ENCODE results near the gene SLC12A8.

The SLC12A8 gene

DNA sequence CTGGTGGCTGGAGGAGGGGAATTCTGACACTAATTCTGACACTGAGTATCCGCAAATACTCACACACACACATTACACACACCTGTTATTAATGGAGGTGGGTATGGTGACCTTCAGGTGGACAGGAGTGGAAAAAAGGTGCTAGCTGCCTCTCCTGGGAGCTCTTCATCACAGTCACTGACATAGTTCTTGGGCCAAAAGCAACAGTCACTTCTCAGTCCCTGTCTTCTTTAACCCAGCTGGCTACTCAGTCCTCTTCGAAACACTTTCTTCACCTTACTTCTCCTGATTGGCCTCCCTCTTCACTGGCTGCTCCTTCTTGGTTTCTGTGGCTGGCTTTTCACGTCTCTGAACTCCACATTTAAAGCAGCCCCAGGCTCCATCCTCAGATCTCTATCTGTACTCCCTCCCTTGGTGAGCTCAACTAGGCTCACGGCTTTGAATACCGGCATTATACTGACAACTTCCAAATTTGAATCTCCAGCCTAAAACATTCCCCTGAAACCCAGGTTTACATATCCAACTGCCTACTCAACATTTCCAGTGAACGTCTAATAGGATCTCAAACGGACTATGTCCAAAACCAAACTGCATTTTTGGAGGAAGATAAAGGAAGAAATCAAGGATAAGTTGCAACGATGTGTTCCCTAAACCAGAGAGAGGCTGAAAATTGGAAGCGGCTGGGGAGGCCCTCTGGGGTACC, 103.6 kb downstream of the SLC12A8 start:
- no peak for DNase-seq (ENCODE audit: low spot score)
- in situ Hi-C loops (cut with MboI; ENCODE audit: low sequenced_read_pairs, unreplicated experiment): no loop called here
- TF ChIP-seq, protein P1, sequence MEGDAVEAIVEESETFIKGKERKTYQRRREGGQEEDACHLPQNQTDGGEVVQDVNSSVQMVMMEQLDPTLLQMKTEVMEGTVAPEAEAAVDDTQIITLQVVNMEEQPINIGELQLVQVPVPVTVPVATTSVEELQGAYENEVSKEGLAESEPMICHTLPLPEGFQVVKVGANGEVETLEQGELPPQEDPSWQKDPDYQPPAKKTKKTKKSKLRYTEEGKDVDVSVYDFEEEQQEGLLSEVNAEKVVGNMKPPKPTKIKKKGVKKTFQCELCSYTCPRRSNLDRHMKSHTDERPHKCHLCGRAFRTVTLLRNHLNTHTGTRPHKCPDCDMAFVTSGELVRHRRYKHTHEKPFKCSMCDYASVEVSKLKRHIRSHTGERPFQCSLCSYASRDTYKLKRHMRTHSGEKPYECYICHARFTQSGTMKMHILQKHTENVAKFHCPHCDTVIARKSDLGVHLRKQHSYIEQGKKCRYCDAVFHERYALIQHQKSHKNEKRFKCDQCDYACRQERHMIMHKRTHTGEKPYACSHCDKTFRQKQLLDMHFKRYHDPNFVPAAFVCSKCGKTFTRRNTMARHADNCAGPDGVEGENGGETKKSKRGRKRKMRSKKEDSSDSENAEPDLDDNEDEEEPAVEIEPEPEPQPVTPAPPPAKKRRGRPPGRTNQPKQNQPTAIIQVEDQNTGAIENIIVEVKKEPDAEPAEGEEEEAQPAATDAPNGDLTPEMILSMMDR (IDR thresholded peaks at IDR 0.05; ENCODE audit: borderline replicate concordance, control extremely low read depth, extremely low read depth, insufficient read depth, missing control alignments): no peak

DNA sequence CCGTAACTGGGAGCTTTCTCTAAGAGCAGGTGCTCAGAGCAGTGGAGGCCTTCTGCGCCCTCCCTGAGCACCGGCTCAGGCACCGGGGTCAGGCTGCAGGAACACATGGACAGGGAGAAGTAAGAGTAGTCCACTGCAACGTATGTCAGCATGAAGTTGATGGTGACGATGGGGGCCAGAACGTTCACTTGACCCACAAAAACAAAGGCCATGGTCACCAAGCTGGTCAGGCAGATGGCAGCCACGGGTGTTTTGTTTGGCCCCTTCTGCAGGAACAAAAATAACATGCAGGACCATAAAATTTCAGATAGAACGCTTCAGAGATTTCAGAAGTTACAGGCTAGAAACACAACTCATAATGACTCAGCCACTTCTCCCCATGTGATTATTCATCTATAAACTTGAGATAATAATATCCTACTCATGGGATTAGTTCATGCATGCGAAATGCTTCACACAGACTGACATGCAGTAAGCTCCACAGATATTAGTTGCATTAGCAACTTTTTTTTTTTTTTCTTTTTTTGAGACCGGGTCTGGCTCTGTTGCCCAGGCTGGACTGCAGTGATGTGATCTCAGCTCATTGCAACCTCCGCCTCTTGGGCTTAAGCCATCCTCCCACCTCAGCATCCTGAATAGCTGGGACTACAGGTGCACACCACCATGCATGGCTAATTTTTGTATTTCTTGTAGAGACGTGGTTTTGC, 104.5 kb downstream of the SLC12A8 start:
- TF ChIP-seq, protein P1 (IDR thresholded peaks at IDR 0.05; ENCODE audit: borderline replicate concordance, control extremely low read depth, extremely low read depth, insufficient read depth, missing control alignments): no peak
- DNase-seq (ENCODE audit: low spot score): peak; percentile 67
- in situ Hi-C loops (cut with MboI; ENCODE audit: low sequenced_read_pairs, unreplicated experiment): no loop called here

DNA sequence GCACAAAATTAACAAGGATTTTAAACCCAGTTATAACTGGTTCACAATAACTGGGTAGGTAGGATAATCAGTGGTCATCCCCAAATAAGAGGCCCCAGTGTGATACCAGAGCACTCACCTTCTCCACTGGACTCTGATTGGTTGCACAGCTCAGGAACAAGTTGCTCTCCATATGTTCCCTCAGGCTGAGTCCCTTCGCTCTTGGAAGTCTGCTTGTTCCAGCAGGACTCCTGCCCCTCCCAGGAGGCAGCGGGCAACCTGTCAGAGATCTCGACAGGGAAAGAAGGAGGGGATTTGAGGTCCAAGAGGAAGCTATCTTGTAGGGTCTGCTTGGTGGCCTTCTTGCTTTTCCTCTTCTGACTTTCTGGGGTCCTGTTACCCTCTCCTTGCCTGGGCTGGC, 105.2 kb downstream of the SLC12A8 start:
- in situ Hi-C loops (cut with MboI; ENCODE audit: low sequenced_read_pairs, unreplicated experiment): no loop called here
- TF ChIP-seq, protein P1 (IDR thresholded peaks at IDR 0.05; ENCODE audit: borderline replicate concordance, control extremely low read depth, extremely low read depth, insufficient read depth, missing control alignments): no peak

DNA sequence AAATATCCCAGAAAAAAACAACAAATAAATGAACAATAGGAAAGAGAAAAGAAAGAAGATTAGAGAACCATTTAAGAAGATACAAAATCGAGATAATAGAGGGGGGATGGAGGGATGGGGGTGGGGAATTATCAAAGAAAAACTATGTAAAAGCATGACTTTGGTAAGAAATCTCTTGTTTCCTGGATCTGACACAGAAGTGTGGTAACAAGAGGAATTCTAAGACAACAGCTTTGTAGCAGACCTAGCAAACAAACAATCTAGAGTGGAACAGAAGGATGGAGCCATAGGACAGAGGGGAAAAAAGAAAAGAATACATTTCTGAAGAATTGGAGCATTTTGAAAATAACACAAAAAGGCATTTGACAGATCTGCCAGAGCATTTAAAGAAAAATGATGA, 107.4 kb downstream of the SLC12A8 start:
- DNase-seq (ENCODE audit: low spot score): no peak
- TF ChIP-seq, protein P1 (IDR thresholded peaks at IDR 0.05; ENCODE audit: borderline replicate concordance, control extremely low read depth, extremely low read depth, insufficient read depth, missing control alignments): no peak
- in situ Hi-C loops (cut with MboI; ENCODE audit: low sequenced_read_pairs, unreplicated experiment): no loop called here

More for the DNA sequence above, 105.2 kb downstream of the SLC12A8 start:
- no peak for DNase-seq (ENCODE audit: low spot score)

- in situ Hi-C loops (cut with MboI; ENCODE audit: low sequenced_read_pairs, unreplicated experiment): no loop called here
- DNase-seq (ENCODE audit: low spot score): no peak
- TF ChIP-seq, protein P1 (IDR thresholded peaks at IDR 0.05; ENCODE audit: borderline replicate concordance, control extremely low read depth, extremely low read depth, insufficient read depth, missing control alignments): no peak
Observed at GRCh38 chr3:125104639-125105038, 107.9 kb downstream of the SLC12A8 start.

- DNase-seq (ENCODE audit: low spot score): no peak
- in situ Hi-C loops (cut with MboI; ENCODE audit: low sequenced_read_pairs, unreplicated experiment): no loop called here
- TF ChIP-seq, protein P1 (IDR thresholded peaks at IDR 0.05; ENCODE audit: borderline replicate concordance, control extremely low read depth, extremely low read depth, insufficient read depth, missing control alignments): no peak
Observed at GRCh38 chr3:125103406-125103805, 109.1 kb downstream of the SLC12A8 start.
